ENCODE measurements around the gene PADI2.

DNA sequence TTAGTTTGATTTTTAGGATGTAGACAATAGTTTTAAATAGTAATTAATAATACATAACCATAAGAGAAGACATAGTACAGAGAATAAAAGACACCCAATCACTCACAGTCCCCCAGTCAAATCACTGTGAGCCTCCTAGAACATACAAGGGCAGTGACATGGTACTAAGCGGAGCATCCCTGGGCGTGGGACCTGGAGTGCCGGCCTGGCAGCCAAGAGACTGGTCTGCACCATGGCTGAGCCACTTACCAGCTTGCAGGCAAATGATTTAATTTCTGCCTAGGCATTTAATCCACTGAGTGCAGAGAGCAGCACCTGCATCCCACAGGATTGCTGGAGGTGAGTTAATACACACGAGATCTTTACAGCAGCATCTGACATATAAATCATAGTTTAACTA is 85.8 kb downstream of the PADI2 start:
- TF ChIP-seq, protein P1, sequence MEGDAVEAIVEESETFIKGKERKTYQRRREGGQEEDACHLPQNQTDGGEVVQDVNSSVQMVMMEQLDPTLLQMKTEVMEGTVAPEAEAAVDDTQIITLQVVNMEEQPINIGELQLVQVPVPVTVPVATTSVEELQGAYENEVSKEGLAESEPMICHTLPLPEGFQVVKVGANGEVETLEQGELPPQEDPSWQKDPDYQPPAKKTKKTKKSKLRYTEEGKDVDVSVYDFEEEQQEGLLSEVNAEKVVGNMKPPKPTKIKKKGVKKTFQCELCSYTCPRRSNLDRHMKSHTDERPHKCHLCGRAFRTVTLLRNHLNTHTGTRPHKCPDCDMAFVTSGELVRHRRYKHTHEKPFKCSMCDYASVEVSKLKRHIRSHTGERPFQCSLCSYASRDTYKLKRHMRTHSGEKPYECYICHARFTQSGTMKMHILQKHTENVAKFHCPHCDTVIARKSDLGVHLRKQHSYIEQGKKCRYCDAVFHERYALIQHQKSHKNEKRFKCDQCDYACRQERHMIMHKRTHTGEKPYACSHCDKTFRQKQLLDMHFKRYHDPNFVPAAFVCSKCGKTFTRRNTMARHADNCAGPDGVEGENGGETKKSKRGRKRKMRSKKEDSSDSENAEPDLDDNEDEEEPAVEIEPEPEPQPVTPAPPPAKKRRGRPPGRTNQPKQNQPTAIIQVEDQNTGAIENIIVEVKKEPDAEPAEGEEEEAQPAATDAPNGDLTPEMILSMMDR (conservative IDR thresholded peaks at IDR 0.05; ENCODE audit: low read depth, low read length): no peak
- TF ChIP-seq EZH2 (IDR thresholded peaks at IDR 0.05; ENCODE audit: borderline replicate concordance, low read depth, low read length, poor library complexity, severe bottlenecking): no peak
